HG03575 (cell line): ENCODE results near the gene ADAMTS14.

ENCODE experiments used
- ATAC-seq: cut with Tn5 transposase; IDR thresholded peaks from one replicate; pipeline ENCODE4 v1.9.1; 2021; ENCODE audit not compliant: unreplicated experiment, insufficient number of reproducible peaks, low FRiP score; ENCODE audit errors: extremely low read depth

ADAMTS14 gene

GRCh38 chr10:70714951-70715350, 42.6 kb downstream of the ADAMTS14 start:
- ATAC-seq = no peak

DNA sequence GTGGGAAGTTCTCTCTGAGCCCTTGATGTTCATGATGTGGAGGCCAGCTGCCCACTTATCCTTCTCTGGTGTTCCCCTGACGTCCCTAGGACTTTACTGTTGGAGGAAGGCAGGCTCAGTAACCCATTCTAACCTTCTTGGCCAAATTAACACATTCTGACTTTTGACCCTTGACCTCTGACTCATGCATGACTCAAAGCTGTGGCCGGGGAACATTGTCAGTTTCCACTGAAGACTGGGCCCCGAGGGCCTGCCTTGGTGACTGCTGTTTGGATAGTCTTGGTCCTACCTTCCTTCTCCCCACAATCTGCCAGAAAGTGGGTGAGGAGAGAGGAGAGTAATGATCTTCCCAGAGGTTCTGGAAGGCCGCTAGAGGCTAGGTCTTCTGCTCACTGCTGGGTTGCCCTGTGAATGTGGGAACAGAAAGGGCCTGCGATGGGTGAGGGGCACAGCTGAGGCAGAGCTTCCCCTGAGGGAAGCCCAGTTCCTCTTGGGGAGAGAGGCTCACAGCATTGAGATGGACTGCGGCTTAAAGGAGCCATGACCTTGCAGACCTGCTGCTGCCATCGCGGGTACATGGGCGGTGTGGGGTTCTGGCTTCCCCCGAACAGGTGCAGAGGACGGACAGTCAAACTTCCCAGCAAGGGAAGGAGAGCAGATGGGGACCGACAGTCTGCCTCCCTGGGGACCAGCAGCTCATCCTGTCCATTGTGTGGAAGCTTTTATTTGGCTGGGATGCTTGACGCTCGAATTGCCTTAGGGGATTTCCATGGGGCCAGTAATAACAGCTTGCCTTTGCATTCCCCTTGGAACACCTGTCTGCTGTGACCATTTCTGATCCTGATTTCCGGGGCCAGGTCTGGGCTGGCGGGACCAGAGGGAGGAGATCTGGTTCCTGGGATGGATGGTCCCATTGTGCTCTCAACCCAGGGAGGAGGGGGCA, 43.8 kb downstream of the ADAMTS14 start:
- ATAC-seq = no peak

DNA sequence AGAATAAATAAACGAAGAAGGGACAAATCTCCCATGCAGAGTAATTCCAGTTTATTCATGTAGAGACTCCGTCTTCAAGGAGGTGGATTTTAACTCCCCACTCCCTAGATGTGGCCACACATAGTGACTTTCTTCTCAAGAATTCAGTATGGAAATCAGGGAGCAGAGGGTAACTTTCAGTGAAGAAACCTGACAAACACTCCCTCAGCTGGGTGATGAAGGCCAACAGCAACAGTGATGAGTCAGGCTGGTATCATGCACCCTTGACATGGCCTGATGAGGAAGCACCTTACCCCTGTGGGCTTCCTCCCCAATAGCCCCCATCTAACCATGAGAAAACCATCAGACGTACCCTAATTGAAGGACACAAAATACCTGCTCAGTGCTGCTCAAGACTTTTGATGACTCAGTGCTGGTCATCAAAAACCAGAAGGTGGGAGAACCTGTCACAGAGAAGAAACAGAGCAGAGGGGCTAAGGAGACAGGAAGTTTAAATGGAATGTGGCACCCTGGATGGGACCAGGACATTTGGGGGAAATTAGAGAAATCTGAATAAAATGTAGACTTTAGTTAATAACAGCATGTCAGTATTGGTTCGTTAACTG, 50.6 kb downstream of the ADAMTS14 start:
- no peak for ATAC-seq

DNA sequence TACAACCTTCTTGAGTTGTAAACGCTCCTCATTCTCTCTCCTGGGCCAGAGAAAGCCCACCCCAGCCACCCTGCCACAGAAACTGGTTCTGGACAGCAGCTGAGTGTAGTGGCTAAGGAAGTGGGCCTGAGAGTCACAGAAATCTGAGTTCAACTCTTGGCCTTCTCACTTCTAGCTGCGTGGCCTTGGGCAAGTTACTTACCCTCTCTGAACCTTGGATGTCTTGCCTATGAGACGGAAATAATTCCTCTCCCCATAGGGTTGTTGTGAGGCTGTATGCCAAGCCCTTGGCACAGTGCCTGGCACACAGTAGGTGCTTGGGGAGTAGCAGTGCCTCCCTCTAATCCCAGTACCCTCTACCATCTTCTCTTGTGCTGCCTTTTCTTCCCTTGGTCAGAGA, 51.5 kb downstream of the ADAMTS14 start:
- ATAC-seq = no peak

GRCh38 chr10:70726909-70727495, 54.7 kb downstream of the ADAMTS14 start:
- ATAC-seq = no peak

DNA sequence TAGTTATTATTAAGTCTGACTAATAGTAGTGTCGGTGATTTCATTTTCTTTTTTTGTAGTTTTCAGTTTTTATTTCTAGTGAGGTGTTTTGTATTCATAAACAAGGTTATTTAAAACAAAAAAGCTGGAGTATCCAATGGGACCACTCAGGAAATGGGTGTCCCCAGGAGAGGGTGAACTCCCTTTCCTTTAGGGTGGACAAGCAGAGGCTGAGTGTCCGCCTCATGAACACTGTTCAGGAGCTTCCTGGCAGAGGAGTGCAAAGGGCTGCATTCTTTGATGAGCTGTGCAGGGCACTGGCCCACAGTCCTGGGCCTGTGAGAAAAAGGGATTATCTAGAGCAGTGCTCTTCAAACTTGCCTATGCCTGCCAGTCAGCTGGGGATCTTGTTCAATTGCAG, 56.0 kb downstream of the ADAMTS14 start:
- no peak for ATAC-seq

GRCh38 chr10:70729763-70730357, 57.6 kb downstream of the ADAMTS14 start:
- ATAC-seq = no peak

DNA sequence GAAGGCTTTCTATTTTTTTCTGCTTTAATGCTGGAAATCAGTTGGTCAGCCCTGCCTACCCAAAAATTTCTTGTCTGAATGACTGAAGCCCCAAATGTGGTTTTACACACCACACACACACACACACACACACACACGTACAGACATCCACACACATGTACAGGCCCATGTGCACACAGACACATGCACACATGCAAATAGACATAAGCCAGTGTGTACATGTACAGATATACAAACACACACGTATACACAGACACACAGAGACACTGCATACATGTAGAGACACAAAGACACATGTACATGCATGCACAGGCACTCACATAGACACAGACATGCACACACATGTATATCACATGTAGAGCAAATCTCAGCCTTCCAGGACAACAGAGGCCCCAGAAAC, 58.6 kb downstream of the ADAMTS14 start:
- no peak for ATAC-seq

DNA sequence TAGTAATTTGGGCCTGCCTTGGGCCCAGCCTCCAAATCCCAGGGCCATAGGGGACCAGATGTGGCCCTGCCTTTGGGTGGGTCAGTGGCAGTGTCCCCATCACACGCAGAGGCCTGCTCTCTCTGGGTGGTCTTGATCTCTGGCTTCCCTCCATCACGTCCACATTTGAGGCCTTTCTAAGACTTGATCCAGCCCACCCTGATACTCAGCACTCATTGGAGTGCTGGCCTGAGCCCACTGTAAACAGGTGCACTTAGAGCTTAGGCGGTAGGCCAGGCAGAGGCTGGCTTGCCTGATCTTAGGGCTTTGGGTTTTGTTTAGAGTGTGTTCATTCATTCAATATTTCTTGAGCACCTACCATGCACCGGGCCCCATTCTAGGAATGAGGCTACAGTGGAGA, 60.3 kb downstream of the ADAMTS14 start:
- ATAC-seq = no peak

- ATAC-seq = no peak
Measured at GRCh38 chr10:70733051-70733450, 60.7 kb downstream of the ADAMTS14 start.

DNA sequence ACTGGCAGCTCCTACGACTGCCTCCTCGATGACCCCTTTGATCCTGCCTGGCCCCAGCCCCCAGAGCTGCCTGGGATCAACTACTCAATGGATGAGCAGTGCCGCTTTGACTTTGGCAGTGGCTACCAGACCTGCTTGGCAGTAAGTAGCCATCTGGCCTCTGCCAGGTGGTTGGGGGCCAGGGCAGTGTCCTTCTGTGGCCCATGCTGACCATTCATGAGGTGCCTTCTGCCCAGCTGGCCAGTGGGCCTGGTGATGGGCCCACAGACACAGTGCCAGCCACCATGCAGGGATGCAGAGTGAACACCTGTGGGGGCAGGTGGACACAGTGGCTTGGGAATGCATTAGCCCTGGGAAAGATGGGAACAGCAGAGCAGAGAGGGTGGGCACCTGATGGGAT, 62.9 kb downstream of the ADAMTS14 start:
- ATAC-seq = no peak

DNA sequence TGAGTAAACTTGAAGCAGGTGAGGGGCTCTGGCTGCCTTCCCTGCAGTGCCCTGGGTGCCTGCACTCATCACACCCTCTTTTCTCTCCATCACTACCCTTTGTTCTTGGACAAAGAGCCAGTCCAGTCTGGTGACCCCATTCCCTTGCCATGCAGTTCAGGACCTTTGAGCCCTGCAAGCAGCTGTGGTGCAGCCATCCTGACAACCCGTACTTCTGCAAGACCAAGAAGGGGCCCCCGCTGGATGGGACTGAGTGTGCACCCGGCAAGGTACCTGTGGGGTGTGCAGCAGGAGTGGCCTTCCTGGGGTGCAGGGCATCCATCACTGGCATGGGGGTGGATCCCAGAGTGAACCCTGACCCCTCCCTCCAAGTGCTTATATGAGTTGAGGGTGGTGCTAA, 64.2 kb downstream of the ADAMTS14 start:
- no peak for ATAC-seq

DNA sequence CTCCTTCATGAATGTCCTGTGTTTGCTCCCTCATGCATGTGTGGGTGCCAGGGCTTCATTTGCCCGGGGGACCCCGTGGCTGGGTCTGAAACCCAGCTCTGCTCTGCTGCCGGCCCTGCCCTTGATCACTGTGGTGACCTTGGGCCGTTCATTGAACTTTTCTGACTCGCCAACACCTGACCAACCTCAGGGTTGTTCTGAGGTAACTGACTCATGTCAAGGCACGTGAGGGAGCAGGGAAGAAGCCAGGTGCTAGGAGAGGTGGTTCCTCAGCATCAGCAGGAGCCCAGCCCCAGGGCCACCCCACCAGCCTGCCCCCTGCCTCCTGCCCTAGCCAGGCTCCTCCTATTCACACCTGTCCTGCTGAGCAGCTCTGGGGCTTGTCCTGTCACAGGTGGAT, 64.9 kb downstream of the ADAMTS14 start:
- ATAC-seq = no peak

- ATAC-seq = no peak
Measured at GRCh38 chr10:70738006-70738760, 65.9 kb downstream of the ADAMTS14 start.

DNA sequence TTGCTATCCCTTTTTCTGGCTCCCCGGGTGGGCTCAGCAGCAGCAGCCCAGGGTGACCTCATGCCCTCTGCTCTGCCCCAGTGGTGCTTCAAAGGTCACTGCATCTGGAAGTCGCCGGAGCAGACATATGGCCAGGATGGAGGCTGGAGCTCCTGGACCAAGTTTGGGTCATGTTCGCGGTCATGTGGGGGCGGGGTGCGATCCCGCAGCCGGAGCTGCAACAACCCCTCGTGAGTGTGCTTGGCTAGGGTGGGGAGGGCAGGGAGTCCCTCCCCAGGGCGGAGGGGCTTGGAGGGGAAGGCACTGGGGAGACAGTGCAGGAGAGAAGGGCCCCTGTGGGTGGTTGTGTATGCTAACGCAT, 66.4 kb downstream of the ADAMTS14 start:
- no peak for ATAC-seq

- no peak for ATAC-seq
Measured at GRCh38 chr10:70740406-70741288, 68.3 kb downstream of the ADAMTS14 start.

GRCh38 chr10:70742537-70743429, 70.5 kb downstream of the ADAMTS14 start:
- ATAC-seq = no peak
